ENCODE data around the gene PRELID1.

GRCh38 chr5:177344891-177345290, 41.3 kb downstream of the PRELID1 start:
- TF ChIP-seq EZH2 (optimal IDR thresholded peaks at IDR 0.05; ENCODE audit: low read depth, low read length) = no peak
- no peak for TF ChIP-seq CTCF (IDR thresholded peaks at IDR 0.05; ENCODE audit: low read length)
- no peak for TF ChIP-seq EZH2phosphoT487 (IDR thresholded peaks at IDR 0.05; ENCODE audit: low read length)

All from MM.1S (cell line).